Measurements from ENCODE around the gene MDH2.

- TF ChIP-seq TAF1 (IDR thresholded peaks at IDR 0.05; ENCODE audit: low read depth, low read length), result no peak
- TF ChIP-seq POLR2A (IDR thresholded peaks at IDR 0.05; ENCODE audit: low read depth, low read length), result no peak
- no peak for TF ChIP-seq POLR2AphosphoS5 (IDR thresholded peaks at IDR 0.05; ENCODE audit: low read depth, low read length)
- no peak for TF ChIP-seq PAX5 (IDR thresholded peaks at IDR 0.05; ENCODE audit: insufficient read depth, low read length, severe bottlenecking)
- TF ChIP-seq POU2F2 (IDR thresholded peaks at IDR 0.05; ENCODE audit: low read depth, low read length), result no peak
Measured at GRCh38 chr7:76091506-76091905, 43.6 kb downstream of the MDH2 start.

Data from GM12891 (cell line).